ENCODE data around the gene FOXP1. TPM values are rescaled to one million over a fixed set of nuclear protein-coding genes. Genes with fewer than 3 reads are reported as not detected.

FOXP1 gene
- total RNA-seq, 4 donors from 2014 or later, result 103 to 173 (median 140) TPM

- Histone ChIP-seq H3K27me3 (no peaks in the 10 kb centered on the region), H3K36me3 (no peaks in the 10 kb centered on the region), H3K9me3 (no peaks in the 10 kb centered on the region), H3K4me1 (peaks cover 0 to 8% (median under 1%) of the 10 kb centered on the region in 4 donors), H3K4me3 (no peak overlapping the region), H3K27ac (no peak overlapping the region)
- DNase-seq, result no peak
- no peak for TF ChIP-seq POLR2A (IDR thresholded peaks at IDR 0.05)
- TF ChIP-seq CTCF (IDR thresholded peaks at IDR 0.05), result no peak
These were observed 82.8 kb downstream of the FOXP1 start for GRCh38 chr3:71500696-71501095.

GRCh38 chr3:71499227-71499876 lies 84.2 kb downstream of the FOXP1 start:
- Histone ChIP-seq H3K27me3 (no peaks in the 10 kb centered on the region), H3K27ac (no peak overlapping the region), H3K4me1 (peaks cover 0 to 8% (median 2%) of the 10 kb centered on the region in 4 donors), H3K4me3 (no peak overlapping the region), H3K9me3 (no peaks in the 10 kb centered on the region), H3K36me3 (no peaks in the 10 kb centered on the region)
- TF ChIP-seq CTCF (IDR thresholded peaks at IDR 0.05), result no peak
- no peak for TF ChIP-seq POLR2A (IDR thresholded peaks at IDR 0.05)
- no peak for DNase-seq

- H3K4me3 ChIP-seq, result no peak overlapping the region
- peaks cover 0 to 8% (median 2%) of the 10 kb centered on the region in 4 donors for H3K4me1 ChIP-seq
- H3K9me3 ChIP-seq, result no peaks in the 10 kb centered on the region
- no peak for TF ChIP-seq POLR2A (IDR thresholded peaks at IDR 0.05)
- TF ChIP-seq CTCF (IDR thresholded peaks at IDR 0.05), result no peak
- H3K27ac ChIP-seq, result no peak overlapping the region
- H3K36me3 ChIP-seq, result no peaks in the 10 kb centered on the region
- no peaks in the 10 kb centered on the region for H3K27me3 ChIP-seq
- DNase-seq, result no peak
These were observed 85.0 kb downstream of the FOXP1 start for GRCh38 chr3:71498543-71498942.

- H3K36me3 ChIP-seq, result peaks cover 0 to 5% (median 0%) of the 10 kb centered on the region in 3 donors
- no peak overlapping the region for H3K4me3 ChIP-seq
- peaks cover 0 to 8% (median 2%) of the 10 kb centered on the region in 4 donors for H3K4me1 ChIP-seq
- H3K27me3 ChIP-seq, result no peaks in the 10 kb centered on the region
- no peaks in the 10 kb centered on the region for H3K9me3 ChIP-seq
- DNase-seq, result no peak
- H3K27ac ChIP-seq, result no peak overlapping the region
- TF ChIP-seq POLR2A (IDR thresholded peaks at IDR 0.05) (no peak), CTCF (IDR thresholded peaks at IDR 0.05) (no peak)
These were observed 85.5 kb downstream of the FOXP1 start for GRCh38 chr3:71497971-71498444.

- DNase-seq, result no peak
- Histone ChIP-seq H3K36me3 (peaks cover 0 to 11% (median 0%) of the 10 kb centered on the region in 3 donors), H3K4me1 (peaks cover 0 to 8% (median 2%) of the 10 kb centered on the region in 4 donors), H3K27ac (no peak overlapping the region), H3K27me3 (no peaks in the 10 kb centered on the region), H3K4me3 (no peak overlapping the region), H3K9me3 (no peaks in the 10 kb centered on the region)
- no peak for TF ChIP-seq POLR2A (IDR thresholded peaks at IDR 0.05)
- no peak for TF ChIP-seq CTCF (IDR thresholded peaks at IDR 0.05)
These were observed 86.1 kb downstream of the FOXP1 start for GRCh38 chr3:71497367-71497897.
